PC-3 (cell line): ENCODE measurements around the gene GLUD2.
"Not testable (repeated sequence)": the region's sequence is repeated elsewhere in the genome, so short reads cannot be mapped to it uniquely, and the experiment has no call there.

Experiments used
- CTCF ChIP-seq: fragments of 300-600 bp; sonication (generic); conservative IDR thresholded peaks from 2 replicates; pipeline ENCODE4 v1.5.1; 2017; ENCODE audit warnings: antibody characterized with exemption, low read depth, mild to moderate bottlenecking, low read length
- EZH2 ChIP-seq: fragments of 300-600 bp; sonication (generic); IDR thresholded peaks from one replicate; pipeline ENCODE4 v1.6.1; 2017; ENCODE audit warnings: antibody characterized with exemption, mild to moderate bottlenecking, low read length; ENCODE audit not compliant: unreplicated experiment
- EZH2phosphoT487 ChIP-seq: fragments of 300-600 bp; sonication (generic); IDR thresholded peaks from 2 replicates; pipeline ENCODE4 v1.6.1; 2018; ENCODE audit warnings: mild to moderate bottlenecking, antibody characterized with exemption, low read length, borderline replicate concordance

- peak; percentile 44 for TF ChIP-seq CTCF
- not testable (repeated sequence) for TF ChIP-seq EZH2, EZH2phosphoT487
Measured at GRCh38 chrX:121047441-121048419, at the start of gene GLUD2.
